Activated CD4-positive, alpha-beta T cell treated with anti-CD3 and anti-CD28 coated beads, Interleukin-2, amount 50 U/mL, for 4 hours (primary cell): Measurements from ENCODE around the gene G6PD.
"Not testable (repeated sequence)": the region's sequence is repeated elsewhere in the genome, so short reads cannot be mapped to it uniquely, and the experiment has no call there.

Experiments used
- DNase-seq, 2 experiments: peaks; one replicate each; pipeline ENCODE4 v3.0.0-alpha.2; 2020

The G6PD gene

DNA sequence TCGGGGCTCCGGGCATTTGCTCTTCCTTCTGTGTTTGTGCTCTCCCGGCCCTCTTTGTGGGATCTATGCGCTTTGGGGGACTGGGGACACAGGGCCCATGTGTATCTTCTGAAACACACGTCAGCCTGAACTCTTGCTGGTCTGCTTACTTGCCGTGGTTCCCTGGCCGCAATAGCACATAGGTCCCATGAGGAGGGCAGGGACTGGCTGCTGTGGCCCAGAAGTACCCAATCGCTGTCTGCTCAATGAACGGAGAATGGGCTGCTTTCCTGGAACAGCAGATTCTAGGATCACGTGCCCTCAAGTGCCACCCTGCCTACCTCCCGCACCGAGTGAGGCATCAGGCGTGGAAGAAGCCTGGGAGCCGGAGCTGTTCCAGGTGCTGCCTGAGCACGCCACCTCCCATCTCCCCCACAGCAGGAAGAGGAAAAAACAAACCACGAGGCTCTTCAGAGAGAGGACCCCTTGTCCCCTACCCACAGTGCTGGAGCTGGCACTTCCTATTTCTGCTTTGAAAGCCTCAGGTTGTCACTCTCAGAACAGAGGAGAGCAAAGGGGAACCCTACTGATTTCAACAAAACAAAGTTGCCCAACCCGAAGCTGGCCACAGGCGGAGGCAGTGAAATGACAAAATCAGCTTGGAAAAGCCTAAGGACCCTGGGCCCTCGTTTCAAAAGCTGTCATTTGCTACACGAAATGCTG lies 3.8 kb downstream of the G6PD start:
- DNase-seq, result no peak

DNA sequence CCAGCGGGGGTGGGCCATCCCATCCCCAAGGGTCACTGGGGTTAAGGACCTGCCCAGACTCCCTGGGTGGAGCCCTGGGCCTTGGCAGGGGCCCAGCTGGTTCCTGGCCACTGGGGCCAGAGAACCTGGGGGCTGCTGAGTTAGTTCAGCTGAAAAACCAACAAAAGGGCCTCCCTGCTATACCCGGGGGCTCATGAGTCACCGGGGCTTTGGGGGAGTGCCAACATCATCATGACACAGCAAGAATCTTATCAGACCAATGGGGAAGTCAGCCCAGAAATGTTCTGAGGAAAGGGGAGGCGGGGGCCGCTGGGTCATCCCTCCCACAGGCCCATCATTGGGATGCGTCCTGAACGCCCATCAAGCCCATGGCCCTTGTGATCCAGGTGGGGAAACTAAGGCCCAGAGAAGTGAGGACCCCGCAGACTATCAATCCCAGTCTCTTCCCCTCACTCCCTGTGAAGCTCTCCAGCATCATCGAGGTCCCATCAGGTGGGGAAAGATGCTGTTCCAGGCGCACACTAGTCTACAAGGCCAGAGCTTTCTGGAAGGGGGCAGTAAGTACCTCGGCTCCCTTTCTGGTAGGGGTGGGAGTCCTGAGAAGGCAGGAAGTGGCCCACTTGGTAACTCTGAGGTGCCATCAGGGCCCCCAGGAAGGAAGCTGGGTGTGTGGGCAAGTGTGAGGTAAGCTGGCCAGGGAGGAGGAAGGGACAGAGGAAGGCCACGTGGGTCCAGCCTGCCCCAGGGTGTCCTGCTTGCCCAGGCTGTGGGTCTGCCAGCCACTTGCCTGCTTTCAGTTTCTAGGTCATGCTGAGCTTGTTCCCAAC lies 4.5 kb downstream of the G6PD start:
- peak; percentile 24 to 40 for DNase-seq

DNA sequence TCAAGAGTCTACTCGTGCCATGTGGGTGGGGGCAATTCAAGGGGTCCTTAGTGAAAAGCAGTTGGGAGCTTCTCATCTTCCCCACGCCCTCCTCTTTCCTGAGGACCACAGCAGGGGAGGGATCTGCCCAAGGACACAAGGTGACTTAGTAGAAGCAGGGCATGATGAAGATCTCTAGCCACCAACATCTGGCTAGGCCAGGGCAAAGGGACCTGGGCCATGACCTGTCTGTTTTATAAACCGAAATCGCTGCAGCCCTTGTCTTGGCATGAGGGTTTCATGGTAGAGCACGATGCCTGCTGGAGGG lies 5.1 kb downstream of the G6PD start:
- no peak for DNase-seq

DNA sequence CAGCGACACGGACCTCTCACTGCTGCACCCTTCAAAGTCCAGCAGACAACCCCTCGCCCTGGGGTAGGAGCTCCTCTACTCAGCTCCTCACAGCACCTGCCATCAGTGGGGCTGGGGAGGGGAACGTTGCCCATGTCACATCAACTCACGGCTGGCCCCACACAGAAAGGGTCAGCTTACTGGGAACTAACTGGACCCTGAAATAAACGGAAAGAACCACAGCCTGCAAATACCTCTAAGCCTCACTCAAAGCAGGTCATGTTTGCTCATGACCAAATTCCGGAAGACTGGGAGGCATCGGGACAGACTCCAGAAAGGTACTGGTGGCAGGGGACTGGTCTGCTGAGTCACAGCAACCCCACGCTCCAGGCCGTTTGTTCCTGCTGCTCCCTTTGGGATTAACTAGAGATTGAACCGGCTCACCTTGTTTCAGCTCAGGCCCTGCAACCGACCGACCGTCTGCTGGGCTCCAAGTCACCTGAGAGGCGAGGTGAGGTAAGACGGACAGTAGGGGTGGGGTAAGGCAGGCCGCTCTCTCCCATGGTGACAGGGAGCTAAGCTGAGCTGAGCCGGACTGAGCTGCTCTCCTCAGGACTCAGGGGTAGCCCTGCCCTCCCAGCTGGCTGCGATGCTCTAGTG lies 5.6 kb downstream of the G6PD start:
- DNase-seq, result no peak

DNA sequence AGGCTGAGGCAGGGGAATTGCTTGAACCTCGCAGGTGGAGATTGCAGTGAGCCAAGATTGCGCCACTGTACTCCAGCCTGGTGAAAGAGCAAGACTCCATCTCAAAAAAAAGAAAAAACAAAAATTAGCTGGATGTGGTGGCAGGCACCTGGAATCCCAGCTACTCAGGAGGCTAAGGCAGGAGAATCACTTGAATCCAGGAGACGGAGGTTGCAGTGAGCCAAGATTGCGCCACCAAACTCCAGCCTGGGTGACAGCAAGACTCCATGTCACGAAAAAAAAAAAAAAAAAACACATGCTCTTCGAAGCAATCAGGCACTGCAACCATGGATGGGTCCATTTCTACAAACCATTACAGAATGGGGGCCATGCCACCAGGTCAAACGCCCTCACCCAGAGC lies 6.3 kb downstream of the G6PD start:
- DNase-seq, result not testable (repeated sequence)

DNA sequence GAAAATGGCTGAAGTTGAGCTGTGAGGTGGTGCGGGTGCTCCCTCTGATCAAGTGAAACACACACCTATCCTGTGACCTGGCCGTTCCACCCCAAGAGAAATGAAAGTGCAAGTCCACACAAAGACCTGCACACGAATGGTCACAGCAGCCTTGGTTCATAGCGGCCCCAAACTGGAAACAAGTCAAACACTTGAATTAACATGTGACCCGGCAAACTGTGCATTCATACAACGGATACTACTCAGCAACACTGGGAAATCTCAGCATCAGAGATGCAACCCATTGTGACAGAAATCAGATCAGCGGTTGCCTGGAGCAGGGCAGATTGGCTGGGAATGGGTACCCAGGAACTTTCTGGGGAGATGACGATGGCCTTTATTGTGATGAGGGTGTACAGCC lies 7.6 kb downstream of the G6PD start:
- DNase-seq, result no peak

DNA sequence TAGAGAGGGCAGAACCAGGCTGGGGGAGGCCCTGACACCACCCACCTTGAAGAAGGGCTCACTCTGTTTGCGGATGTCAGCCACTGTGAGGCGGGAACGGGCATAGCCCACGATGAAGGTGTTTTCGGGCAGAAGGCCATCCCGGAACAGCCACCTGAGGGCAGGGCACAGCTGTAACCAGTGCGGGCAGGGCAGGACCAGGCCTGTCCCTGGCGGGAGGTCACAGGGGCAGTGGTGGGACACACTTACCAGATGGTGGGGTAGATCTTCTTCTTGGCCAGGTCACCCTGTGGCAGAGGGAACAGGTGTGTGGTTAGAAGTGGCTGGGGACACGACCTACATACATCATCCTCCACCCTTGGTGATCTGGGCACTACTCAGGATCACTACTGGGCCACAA lies 10.8 kb downstream of the G6PD start:
- DNase-seq, result no peak

DNA sequence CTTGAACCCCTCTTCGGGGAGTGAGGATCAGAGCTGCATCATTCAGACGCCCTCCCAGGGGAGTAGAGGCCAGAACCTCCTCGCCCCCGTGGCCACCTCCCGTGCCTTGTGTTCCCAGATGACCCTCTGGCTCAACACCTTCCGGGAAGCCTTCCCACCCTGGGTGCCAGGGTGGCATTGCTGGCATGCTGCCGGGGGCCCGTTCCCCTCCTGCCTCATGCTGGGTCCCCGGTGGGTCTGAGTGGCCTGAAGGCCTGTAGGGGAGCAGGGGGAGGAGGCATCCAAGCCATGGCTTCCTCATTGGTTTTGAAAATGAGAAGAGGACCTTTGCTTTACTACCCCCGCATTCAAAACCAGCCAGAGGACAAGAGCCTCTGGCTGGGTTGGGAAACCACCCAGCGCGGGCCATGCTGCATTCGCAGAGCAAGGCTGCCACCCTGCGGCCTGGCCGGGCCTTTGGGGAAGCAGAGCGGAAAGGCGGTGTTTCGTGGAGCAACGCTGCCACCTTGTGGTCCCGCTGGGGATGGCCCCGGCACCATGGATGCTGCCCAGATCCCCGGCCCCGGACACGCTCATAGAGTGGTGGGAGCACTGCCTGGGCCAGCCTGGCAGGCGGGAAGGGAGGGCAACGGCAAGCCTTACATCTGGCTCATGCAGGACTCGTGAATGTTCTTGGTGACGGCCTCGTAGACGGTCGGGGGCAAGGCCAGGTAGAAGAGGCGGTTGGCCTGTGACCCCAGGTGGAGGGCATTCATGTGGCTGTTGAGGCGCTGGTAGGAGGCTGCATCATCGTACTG lies 11.9 kb downstream of the G6PD start:
- peak; percentile 82 for DNase-seq

DNA sequence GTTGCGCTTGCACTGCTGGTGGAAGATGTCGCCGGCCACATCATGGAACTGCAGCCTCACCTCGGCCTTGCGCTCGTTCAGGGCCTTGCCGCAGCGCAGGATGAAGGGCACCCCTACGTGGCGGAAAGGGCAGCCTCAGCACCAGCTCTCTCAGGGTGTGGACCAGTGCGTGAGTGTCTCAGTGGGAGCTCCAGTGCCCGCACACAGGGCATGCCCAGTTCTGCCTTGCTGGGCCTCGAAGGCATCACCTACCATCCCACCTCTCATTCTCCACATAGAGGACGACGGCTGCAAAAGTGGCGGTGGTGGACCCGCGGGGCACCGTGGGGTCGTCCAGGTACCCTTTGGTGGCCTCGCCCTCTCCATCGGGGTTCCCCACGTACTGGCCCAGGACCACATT lies 14.0 kb downstream of the G6PD start:
- no peak for DNase-seq

DNA sequence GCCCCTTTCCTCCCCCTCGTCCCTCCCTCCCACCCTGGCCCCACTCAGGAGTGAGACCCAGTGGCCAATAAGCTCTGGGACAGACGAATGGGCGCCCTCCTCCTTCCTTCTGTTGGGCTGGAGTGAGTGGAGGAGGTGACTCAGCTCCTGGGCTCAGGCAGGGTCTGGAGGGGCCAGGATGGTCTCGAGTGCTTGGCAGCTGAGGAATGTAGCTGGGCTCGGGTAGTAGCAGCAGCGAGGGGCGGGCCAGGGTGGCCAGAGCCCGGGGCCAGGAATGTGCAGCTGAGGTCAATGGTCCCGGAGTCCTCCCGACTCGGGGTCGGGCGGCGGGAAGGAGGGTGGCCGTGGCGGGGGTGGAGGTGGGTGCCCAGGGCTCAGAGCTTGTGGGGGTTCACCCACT lies 15.0 kb downstream of the G6PD start:
- no peak for DNase-seq

DNA sequence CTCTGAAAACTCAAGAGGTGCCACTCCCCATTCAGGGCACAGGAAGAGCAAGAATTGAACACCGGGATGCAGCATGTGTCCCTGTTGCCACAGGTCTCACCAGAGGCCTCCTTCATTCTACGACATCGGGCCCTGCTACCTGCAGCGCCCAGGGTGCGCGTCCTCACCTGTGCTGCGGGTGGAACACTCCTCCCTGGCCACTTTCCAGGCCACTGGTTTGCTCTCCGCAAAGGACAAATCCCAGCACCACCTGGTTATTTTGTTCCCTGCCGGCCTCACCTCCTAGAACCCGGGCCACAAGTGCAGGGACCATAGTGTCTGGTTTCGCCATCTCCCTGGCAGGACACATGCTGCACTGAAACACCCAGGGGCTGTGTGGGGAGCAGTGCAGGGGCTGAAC lies 16.4 kb downstream of the G6PD start:
- no peak for DNase-seq

DNA sequence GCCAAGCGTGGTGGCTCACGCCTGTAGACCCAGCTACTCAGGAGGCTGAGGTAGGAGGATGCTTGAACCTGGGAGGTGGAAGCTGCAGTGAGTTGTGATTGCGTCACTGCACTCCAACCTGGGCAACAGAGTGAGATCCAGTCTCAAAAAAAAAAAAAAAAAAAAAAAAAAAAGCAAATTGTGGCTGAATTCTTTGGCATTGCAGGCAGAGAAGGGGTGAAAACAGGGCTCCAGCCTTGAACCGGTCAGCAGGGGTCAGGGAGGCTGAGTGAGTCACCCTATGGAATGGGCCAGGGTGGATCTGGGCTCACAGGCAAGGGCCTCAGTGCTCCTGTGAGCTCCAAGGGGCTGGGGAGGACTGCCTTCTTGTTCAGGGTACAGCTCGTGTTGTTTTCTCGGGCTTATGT lies 17.4 kb downstream of the G6PD start:
- DNase-seq, result no peak

DNA sequence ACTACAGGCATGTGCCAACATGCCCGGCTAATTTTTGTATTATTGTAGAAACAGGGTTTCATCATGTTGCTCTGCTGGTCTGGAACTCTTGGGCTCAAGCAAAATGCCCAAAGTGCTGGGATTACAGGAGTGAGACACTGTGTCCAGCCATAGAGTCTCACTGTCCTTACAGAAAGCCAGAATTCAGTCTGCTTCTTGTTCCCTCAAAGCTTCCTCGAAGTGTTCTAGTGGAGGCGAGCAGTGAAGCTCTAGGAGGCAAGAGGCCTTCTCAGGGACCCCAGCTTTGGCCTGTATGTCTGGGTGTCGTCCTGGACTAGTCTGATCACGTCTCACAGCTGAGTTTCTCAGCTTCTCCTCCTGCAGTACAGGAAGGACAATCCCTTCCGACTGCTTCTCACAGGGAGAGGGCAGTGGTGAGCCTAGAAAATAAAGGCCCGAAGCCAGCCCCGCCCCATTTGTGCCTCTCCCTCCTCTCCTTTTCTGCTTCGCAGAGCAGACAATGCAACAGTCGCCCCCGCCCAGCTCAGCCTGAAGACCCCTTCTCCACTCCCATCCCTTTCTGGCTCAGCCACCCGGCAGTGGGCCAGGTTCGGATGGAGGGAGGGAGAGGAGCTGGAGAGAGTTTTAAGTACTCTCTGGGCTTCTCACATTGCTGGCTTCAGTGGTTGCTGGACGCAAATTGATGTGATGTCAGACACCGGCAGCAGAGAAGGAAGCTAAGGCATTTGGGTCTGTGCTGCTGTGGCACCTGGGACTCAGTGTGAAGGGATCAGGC lies 19.6 kb downstream of the G6PD start:
- peak; percentile 53 to 55 for DNase-seq

DNA sequence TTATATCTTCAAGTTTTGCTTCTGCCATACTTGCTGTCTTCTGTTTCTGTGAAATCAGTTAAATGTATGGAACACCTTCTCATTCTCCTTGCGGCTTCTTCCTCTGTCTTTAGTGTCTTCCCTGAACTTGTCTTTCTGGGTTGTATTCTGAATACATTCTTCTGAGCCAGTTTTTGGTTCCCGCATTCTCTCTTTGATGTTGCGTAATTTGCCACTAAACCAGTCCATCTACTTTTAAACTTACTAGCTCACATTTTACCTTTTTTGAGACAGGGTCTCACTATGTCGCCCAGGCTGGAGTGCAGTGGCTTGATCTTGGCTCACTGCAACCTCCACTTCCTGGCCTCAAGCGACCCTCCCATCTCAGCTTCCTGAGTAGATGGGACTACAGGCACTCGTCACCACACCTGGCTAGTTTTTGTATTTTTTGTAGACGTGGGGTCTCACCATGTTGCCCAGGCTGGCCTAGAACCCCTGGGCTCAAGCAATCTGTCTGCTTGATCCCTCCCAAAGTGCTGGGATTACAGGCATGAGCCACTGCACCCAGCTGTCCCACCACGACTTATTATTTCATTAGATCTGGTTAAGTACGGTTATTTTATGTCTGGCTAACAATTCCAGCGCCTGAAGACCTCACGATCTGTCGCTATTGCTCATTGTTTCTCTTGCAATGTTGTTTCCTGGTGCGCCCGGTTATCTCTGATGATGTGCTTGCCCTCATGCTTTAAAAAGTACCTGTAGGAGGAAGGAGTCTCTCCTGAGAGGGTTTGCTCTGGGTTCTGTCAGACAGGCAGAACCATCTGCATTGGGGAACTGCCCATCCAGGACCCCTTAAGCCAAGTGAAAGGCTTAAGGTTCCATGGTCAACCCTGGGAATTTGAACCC lies 20.8 kb downstream of the G6PD start:
- DNase-seq, result no peak

DNA sequence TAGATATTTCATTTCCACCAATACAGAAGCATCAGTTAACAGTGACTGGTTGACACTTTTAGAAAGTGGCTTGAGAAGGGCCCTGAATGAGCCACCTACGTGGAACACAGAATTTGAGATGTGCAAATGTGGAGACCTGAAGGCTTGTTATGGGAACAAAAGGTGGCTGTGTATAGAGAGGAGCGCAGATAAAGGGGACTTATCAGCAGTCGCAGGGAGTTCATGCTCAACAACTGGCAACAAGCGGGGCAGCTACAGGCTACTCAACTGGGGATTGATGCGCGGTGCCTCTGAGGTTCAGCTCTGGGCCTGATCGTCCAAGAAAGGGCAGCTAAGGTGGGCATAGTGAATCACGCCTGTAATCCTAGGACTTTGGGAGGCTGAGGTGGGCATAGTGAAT lies 27.3 kb downstream of the G6PD start:
- no peak for DNase-seq

DNA sequence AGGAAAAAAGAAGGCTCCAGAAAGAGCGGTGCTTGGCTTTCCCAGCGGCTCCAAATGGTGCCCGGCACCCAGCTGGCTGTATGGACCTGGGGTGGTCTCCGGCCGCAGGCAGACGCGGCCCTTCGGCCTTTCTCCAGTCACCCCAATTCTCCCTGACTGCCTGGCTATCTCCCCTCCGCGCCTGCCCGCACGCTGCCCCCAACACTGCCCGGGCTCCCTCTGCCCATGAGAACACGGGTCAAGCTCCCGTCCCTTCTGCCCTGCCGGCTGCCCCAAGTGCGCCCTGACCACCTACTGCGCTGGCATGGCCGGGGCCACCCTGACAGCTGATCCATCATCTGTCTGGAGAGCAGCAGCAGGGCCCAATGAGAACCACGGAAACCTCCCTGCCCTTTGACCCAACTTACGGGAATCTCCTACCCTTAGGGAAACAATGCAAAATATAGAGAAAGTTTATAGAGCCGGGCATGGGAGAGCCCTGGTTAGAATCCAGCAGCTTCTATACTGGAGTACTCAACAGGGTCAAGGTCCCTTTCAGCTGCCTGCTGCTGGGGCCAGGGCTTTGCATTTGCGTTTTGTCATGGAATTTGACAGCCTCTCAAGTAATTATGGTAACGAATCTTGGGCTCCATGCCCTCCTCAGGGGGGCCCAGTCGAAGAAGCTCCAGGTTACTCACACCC lies 29.4 kb downstream of the G6PD start:
- no peak for DNase-seq

DNA sequence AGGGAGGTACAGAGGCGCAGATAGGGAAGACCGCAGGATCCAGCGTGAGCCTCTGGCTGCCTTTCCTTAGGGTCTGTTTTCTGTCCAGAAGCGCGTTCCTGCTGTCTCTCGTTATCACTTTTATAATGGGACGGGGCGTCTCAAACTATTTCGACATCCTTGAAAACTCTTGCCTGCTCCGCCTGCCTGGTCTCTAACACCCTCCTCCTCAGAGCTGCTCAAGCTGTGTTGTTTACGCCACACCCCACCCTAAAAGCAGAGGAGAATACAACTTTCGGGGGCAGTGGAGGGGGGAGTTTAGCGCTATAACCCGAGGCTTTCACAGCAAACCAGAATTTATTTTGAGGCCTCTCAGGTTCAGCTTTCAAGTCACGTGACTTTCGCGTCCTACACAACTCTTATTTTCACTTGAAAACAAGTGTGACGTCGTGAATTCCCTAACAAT lies 30.0 kb downstream of the G6PD start:
- no peak for DNase-seq

DNA sequence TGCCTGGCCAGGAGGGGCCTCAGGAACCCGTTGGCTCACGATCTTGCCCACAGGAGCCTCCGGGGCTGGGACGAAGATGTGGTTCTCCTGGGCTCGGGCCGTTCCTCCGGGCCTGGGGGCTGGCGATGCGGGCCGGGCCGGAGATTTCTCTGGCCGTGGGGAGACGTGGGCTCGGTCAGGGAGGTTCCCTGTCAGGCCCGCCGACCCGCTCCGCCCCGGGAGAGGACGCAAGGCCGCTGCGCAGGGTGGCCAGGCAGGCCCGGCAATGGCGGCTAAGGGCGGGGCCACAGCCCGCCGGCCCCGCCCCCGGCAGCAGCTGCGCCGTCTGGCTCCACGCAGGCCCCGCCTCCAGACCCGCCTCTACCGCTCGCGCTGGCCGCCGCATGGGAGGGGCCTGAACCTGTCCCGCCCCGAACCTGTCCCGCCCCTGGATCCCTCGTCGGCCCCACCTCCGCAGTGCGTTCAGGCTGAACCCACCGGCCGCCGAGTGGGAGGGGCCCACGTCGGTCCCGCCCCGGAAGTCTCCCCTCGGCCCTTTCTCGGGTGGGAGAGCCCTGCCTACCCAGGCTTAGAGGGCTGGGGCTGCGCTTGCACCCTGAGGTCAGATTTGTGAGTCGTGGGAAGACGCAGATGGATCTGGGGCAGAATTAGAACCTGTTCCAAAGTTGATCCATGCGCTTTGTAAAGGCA lies 30.5 kb downstream of the G6PD start, which contains the start of gene FAM3A:
TSS of gene FAM3A (minus strand) at position 267 of the 690 bp plus-strand sequence. CDS start 460 bp downstream, outside the sequence.
- peak; percentile 87 to 88 for DNase-seq

DNA sequence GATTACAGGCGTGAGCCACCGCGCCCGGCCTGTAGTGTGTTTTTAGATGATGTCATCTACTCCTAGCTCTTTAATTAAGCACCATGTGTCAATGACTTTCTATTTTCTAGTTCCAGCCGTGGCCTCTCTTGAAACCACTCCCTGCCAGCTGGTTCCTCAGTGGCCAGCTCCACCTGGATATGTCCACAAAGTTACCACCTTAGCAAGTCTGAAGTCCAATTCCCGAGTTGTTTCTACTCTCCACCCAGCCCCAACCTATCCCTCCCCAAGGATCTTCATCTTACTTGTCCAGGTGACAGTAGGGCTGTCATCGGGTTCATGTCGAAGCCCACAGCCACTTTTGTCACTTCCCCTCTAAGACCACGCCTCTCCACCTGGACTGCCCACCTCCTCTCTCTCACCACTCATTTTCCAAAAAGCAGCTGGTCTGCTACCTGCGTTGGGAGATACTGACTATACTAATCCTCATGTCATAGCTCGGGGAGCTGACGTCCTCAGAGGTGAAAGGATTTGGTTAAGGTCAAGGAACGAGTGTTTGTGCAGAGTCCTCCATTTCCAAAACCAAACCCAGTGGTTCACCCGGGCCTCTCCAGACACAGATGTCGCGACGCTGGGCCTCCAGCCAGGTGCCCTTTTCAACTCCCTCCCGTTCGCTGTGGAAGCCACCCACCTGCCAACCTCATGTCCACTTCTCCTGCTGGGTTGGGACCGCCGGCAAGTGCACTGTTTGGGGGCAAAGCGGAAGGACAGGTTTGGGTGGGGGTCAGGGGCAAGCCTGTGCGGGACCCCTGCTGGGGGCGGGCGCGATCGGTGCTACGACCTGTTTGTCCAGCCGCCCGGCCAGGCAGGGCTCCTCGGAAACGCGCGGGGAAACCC lies 31.3 kb downstream of the G6PD start:
- no peak for DNase-seq
